Caki2 (cell line): ENCODE results near the gene TMEM8B. TPM values are rescaled to one million over a fixed set of nuclear protein-coding genes. Genes with fewer than 3 reads are reported as not detected.

Experiments
- DNase-seq: peaks from one replicate; pipeline ENCODE4 v3.0.0-alpha.2; 2015; ENCODE audit warnings: low read depth
- in situ Hi-C: cut with HindIII; loops from 2 replicates; pipeline ENCODE4 v1.10.0; 2016; ENCODE audit warnings: low sequenced_read_pairs, low pct_unique_long_range_greater_than_20kb, mixed read lengths
- total RNA-seq: library from RNA; depleted of rRNA; stranded (reverse); fragments of >200 nt; shearing (Covaris generic); gene quantifications from 2 replicates; pipeline ENCODE4 v1.2.3, GENCODE V29; 2014; ENCODE audit warnings: low replicate concordance; rRNA removed

Gene TMEM8B
- total RNA-seq = 0.38 and 1.5 TPM in 2 replicates

- in situ Hi-C loops = no loop called here
- DNase-seq = peak; percentile 58
These were observed at the start of gene TMEM8B for GRCh38 chr9:35829084-35829763. Gene TMEM8B, plus strand, starts transcription at chr9:35829228. Its CDS starts 220 bp downstream, at chr9:35829448.

GRCh38 chr9:35781066-35781465, 48.0 kb upstream of the TMEM8B start:
- in situ Hi-C loops = no loop called here
- DNase-seq = no peak

GRCh38 chr9:35783418-35783817, 45.6 kb upstream of the TMEM8B start:
- in situ Hi-C loops = no loop called here

GRCh38 chr9:35789541-35789940, 39.5 kb upstream of the TMEM8B start:
- in situ Hi-C loops = no loop called here

More at GRCh38 chr9:35783418-35783817, 45.6 kb upstream of the TMEM8B start:
- no peak for DNase-seq

GRCh38 chr9:35790025-35790384, 39.0 kb upstream of the TMEM8B start:
- no peak for DNase-seq
- in situ Hi-C loops = no loop called here

More at GRCh38 chr9:35789541-35789940, 39.5 kb upstream of the TMEM8B start:
- DNase-seq = no peak

GRCh38 chr9:35790385-35791296, 38.4 kb upstream of the TMEM8B start:
- peak; percentile 42 for DNase-seq
- in situ Hi-C loops = no loop called here

- DNase-seq = no peak
- in situ Hi-C loops = no loop called here
These were observed 37.6 kb upstream of the TMEM8B start, which contains the start of gene NPR2 for GRCh38 chr9:35791297-35791921. Gene NPR2, plus strand, starts transcription at chr9:35791591. Its CDS starts 818 bp downstream, at chr9:35792409.

- no peak for DNase-seq
- in situ Hi-C loops = no loop called here
These were observed 36.8 kb upstream of the TMEM8B start for GRCh38 chr9:35792024-35792813.

GRCh38 chr9:35792826-35793225, 36.2 kb upstream of the TMEM8B start:
- DNase-seq = no peak
- in situ Hi-C loops = no loop called here

- no peak for DNase-seq
- in situ Hi-C loops = no loop called here
These were observed 35.6 kb upstream of the TMEM8B start for GRCh38 chr9:35793461-35793860.

- in situ Hi-C loops = no loop called here
- DNase-seq = no peak
These were observed 33.3 kb upstream of the TMEM8B start for GRCh38 chr9:35795695-35796094.

GRCh38 chr9:35797311-35798109, 31.5 kb upstream of the TMEM8B start:
- DNase-seq = no peak
- in situ Hi-C loops = no loop called here

- in situ Hi-C loops = no loop called here
- peak; percentile 76 for DNase-seq
These were observed 30.2 kb upstream of the TMEM8B start for GRCh38 chr9:35798658-35799374.

- in situ Hi-C loops = no loop called here
- no peak for DNase-seq
These were observed 28.5 kb upstream of the TMEM8B start for GRCh38 chr9:35800530-35800929.

GRCh38 chr9:35801328-35802128, 27.5 kb upstream of the TMEM8B start:
- in situ Hi-C loops = no loop called here
- no peak for DNase-seq

- DNase-seq = no peak
- in situ Hi-C loops = no loop called here
These were observed 22.9 kb upstream of the TMEM8B start for GRCh38 chr9:35806101-35806500.
